D721Med (cell line): Measurements from ENCODE around the gene CACNG4.

Experiments
- DNase-seq: peaks from one replicate; pipeline ENCODE4 v3.0.0; 2011; ENCODE audit warnings: low spot score; ENCODE audit not compliant: insufficient read length
- FAIRE-seq: peaks from 2 replicates; lab custom pipeline; 2011; peaks lifted over from hg19 to GRCh38; lab: Jason Lieb, UNC
- CTCF ChIP-seq: IDR thresholded peaks from 2 replicates; pipeline ENCODE4 v1.5.1; 2012; ENCODE audit warnings: mild to moderate bottlenecking, control low read depth; ENCODE audit not compliant: insufficient read depth; ENCODE audit errors: missing control alignments

The CACNG4 gene

GRCh38 chr17:66953630-66954020, 10.9 kb upstream of the CACNG4 start:
- DNase-seq, result no peak
- no peak for FAIRE-seq
- TF ChIP-seq CTCF, result no peak

- no peak for TF ChIP-seq CTCF
- FAIRE-seq, result no peak
- no peak for DNase-seq
These were observed 9.9 kb upstream of the CACNG4 start for GRCh38 chr17:66954632-66955031.

- FAIRE-seq (no peak), DNase-seq (no peak)
- TF ChIP-seq CTCF, result no peak
These were observed 8.7 kb upstream of the CACNG4 start for GRCh38 chr17:66955821-66956220.

GRCh38 chr17:66956941-66957340, 7.6 kb upstream of the CACNG4 start:
- FAIRE-seq, result no peak
- DNase-seq, result no peak
- TF ChIP-seq CTCF, result no peak

GRCh38 chr17:66957343-66957742, 7.2 kb upstream of the CACNG4 start:
- no peak for TF ChIP-seq CTCF
- FAIRE-seq, result no peak
- no peak for DNase-seq

- TF ChIP-seq CTCF, result no peak
These were observed 6.4 kb upstream of the CACNG4 start for GRCh38 chr17:66957951-66958579.

GRCh38 chr17:66959641-66960375, 4.7 kb upstream of the CACNG4 start:
- FAIRE-seq (no peak), DNase-seq (no peak)
- TF ChIP-seq CTCF, result no peak

More at GRCh38 chr17:66957951-66958579, 6.4 kb upstream of the CACNG4 start:
- no peak for DNase-seq
- FAIRE-seq, result no peak
